Gastrocnemius medialis (tissue), 4 donors: Measurements from ENCODE around the gene AHI1.

Experiments used
- POLR2A ChIP-seq, 2 donors: fragments of 450-650 bp; IDR thresholded peaks; one replicate each; pipeline ENCODE4 v1.6.1; 2017; ENCODE audit warnings: antibody characterized with exemption in 2 of 2, mild to moderate bottlenecking in 2 of 2, moderate library complexity in 2 of 2
- TF ChIP-seq, protein P1 (sequence below), 5 experiments: fragments of 450-650 bp in 3 of 5; fragments of 200-600 bp in 2 of 5; sonication (generic) in 2 of 5; IDR thresholded peaks in 4 of 5; conservative IDR thresholded peaks in 1 of 5; 1 replicate in 4 of 5; 2 replicates in 1 of 5; pipeline ENCODE4 v1.5.1; 2016 to 2019; ENCODE audit warnings: antibody characterized with exemption in 5 of 5, mild to moderate bottlenecking in 3 of 5, moderate library complexity in 3 of 5

DNA sequence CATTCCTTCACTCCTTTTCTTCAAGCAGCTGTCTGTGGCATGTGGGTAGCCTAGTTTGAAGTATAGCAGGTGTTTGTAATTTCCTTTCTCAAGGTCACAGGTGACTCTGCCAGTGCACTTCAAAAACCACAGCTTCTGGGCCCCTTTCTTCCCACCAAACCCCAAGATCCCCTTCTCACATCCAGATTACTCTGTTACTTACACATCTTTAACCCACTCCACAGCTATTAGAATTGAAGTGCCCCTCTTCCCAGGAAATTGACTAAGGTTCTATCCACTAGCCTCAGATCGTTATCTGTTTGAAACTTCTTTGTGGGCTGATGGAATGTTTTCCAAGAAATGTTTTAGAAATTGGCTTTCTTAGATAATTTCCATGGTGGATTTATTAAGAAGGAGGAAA lies 150.8 kb downstream of the AHI1 start:
- TF ChIP-seq POLR2A (IDR thresholded peaks at IDR 0.05) = no peak
- TF ChIP-seq, protein P1, sequence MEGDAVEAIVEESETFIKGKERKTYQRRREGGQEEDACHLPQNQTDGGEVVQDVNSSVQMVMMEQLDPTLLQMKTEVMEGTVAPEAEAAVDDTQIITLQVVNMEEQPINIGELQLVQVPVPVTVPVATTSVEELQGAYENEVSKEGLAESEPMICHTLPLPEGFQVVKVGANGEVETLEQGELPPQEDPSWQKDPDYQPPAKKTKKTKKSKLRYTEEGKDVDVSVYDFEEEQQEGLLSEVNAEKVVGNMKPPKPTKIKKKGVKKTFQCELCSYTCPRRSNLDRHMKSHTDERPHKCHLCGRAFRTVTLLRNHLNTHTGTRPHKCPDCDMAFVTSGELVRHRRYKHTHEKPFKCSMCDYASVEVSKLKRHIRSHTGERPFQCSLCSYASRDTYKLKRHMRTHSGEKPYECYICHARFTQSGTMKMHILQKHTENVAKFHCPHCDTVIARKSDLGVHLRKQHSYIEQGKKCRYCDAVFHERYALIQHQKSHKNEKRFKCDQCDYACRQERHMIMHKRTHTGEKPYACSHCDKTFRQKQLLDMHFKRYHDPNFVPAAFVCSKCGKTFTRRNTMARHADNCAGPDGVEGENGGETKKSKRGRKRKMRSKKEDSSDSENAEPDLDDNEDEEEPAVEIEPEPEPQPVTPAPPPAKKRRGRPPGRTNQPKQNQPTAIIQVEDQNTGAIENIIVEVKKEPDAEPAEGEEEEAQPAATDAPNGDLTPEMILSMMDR (IDR thresholded peaks at IDR 0.05 in 4 of 5, conservative IDR thresholded peaks at IDR 0.05 in 1 of 5) = no peak
